Activated T-cell treated with anti-CD3 and anti-CD28 coated beads, Interleukin-2, amount 50 U/mL, for 24 hours (primary cell): ENCODE results near the gene CCDC69.

Experiments
- DNase-seq: peaks from one replicate; pipeline ENCODE4 v3.0.0-alpha.2; 2020
- H3K27ac Mint-ChIP-seq: 2 replicates; pipeline ENCODE4 v1.8.0; 2020; ENCODE audit warnings: mild to moderate bottlenecking, mixed read lengths
- H3K27me3 Mint-ChIP-seq: 2 replicates; pipeline ENCODE4 v1.8.0; 2020; ENCODE audit warnings: mixed read lengths
- H3K36me3 Mint-ChIP-seq: 2 replicates; pipeline ENCODE4 v1.8.0; 2020; ENCODE audit warnings: low read depth, mixed read lengths
- H3K4me1 Mint-ChIP-seq: 2 replicates; pipeline ENCODE4 v1.8.0; 2020; ENCODE audit warnings: low read depth, mixed read lengths
- H3K4me3 Mint-ChIP-seq: 2 replicates; pipeline ENCODE4 v1.8.0; 2020; ENCODE audit warnings: mild to moderate bottlenecking, moderate library complexity, mixed read lengths
- H3K9me3 Mint-ChIP-seq: 2 replicates; pipeline ENCODE4 v1.8.0; 2020; ENCODE audit warnings: mixed read lengths

The CCDC69 gene

DNA sequence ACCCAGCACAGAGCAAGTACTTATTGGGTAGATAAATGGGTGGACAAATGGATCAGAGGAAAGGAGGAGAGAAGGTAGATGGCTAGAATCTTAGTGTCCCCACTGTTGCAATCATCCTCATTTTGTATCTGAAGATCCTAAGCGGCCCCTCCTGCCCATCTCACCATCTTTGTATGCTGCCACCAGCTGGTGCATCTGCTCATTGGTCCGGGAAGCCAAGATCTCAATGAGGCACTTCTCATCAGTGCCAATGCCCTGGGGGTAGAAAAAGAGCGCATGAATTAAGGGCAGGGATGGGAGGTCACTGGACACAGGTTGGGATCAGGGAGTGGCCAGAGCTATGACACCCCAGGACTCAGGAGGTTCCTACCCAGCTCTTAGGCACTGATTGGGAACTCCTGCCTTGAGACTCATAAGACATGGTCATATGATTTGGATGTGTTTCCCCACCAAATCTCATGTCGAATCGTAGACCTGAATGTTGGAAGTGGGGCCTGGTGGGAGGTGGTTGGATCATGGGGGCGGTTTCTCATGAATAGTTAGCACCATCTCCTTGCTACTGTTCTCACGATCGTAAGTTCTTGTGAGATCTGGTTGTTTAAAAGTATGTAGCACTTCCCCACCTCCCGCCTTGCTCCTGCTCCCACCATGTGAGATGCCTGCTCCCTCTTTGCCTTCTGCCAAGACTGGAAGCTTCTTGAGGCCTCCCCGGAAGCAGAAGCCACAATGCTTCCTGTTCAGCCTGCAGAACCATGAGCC lies 86.6 kb downstream of the CCDC69 start:
- no peaks in the 10 kb centered on the region for H3K9me3 Mint-ChIP-seq
- H3K4me1 Mint-ChIP-seq: peaks cover 67% of the 10 kb centered on the region
- DNase-seq: no peak
- no peaks in the 10 kb centered on the region for H3K27me3 Mint-ChIP-seq
- peak overlapping the region; percentile 80 for H3K27ac Mint-ChIP-seq
- H3K36me3 Mint-ChIP-seq: peaks cover 87% of the 10 kb centered on the region
- H3K4me3 Mint-ChIP-seq: no peak overlapping the region

DNA sequence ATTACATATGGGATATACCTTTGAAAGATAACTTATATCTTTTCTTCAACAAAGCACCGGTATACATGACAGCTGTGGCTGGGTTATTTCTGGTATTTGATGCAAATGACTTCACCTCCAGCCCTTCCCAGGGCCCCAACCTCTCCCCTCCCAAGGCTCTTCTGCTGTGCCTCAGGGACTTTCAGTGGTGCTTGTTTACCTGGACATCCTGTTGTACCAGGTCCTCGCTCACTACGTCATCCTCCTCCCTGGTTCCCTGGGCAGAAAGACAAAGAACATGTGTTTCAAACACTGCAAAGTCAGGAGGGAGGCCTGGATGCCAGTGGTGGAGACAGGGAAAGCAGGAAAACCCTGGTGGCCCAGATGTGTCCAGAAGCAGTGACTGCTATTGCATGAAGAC lies 89.7 kb downstream of the CCDC69 start:
- Mint-ChIP-seq H3K36me3 (peaks cover 98% of the 10 kb centered on the region), H3K4me3 (no peak overlapping the region), H3K27ac (peak overlapping the region; percentile 83), H3K9me3 (no peaks in the 10 kb centered on the region), H3K4me1 (peaks cover 62% of the 10 kb centered on the region), H3K27me3 (no peaks in the 10 kb centered on the region)
- no peak for DNase-seq

DNA sequence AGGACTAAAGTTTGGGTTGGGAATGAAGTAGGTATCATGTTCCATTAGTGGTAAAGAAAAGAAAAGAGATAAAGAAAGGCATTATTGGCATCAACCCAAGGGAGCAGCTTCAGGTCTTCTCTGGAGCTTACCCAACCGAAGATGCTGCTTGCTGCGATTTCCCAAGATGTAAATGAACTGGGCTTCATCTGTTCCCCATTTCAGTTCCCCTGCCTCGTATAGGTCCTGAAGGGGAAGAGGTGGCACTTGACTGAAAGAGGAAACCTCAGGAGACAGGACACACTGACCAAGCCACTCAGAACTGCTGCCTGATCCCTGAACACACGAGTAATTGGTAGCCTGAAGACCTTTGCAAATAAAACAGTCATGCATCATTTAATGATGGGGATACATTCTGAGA lies 90.9 kb downstream of the CCDC69 start:
- H3K4me3 Mint-ChIP-seq: no peak overlapping the region
- peaks cover 62% of the 10 kb centered on the region for H3K4me1 Mint-ChIP-seq
- no peaks in the 10 kb centered on the region for H3K27me3 Mint-ChIP-seq
- H3K36me3 Mint-ChIP-seq: peaks cover 98% of the 10 kb centered on the region
- no peaks in the 10 kb centered on the region for H3K9me3 Mint-ChIP-seq
- H3K27ac Mint-ChIP-seq: peak overlapping the region; percentile 34
- no peak for DNase-seq
